Gastroesophageal sphincter (tissue), 3 donors: Measurements from ENCODE around the gene MED7.

ENCODE experiments used
- EP300 ChIP-seq: sonication (generic); formaldehyde crosslinking; IDR thresholded peaks from one replicate; pipeline ENCODE4 v1.6.1; 2017; ENCODE audit warnings: antibody characterized with exemption, mild to moderate bottlenecking
- POLR2AphosphoS5 ChIP-seq: sonication (generic); formaldehyde crosslinking; IDR thresholded peaks from one replicate; pipeline ENCODE4 v1.6.1; 2017; ENCODE audit warnings: antibody characterized with exemption
- TF ChIP-seq, protein P1 (sequence below), 4 experiments: fragments of 200-600 bp in 2 of 4; fragments of 450-650 bp in 2 of 4; sonication (generic) in 1 of 4; IDR thresholded peaks; one replicate each; pipeline ENCODE4 v1.5.1; 2017 to 2019; ENCODE audit warnings: antibody characterized with exemption in 4 of 4, mild to moderate bottlenecking in 2 of 4, moderate library complexity in 2 of 4

GRCh38 chr5:157142317-157143126 is at the start of gene MED7:
- TF ChIP-seq EP300 = no peak
- TF ChIP-seq, protein P1, sequence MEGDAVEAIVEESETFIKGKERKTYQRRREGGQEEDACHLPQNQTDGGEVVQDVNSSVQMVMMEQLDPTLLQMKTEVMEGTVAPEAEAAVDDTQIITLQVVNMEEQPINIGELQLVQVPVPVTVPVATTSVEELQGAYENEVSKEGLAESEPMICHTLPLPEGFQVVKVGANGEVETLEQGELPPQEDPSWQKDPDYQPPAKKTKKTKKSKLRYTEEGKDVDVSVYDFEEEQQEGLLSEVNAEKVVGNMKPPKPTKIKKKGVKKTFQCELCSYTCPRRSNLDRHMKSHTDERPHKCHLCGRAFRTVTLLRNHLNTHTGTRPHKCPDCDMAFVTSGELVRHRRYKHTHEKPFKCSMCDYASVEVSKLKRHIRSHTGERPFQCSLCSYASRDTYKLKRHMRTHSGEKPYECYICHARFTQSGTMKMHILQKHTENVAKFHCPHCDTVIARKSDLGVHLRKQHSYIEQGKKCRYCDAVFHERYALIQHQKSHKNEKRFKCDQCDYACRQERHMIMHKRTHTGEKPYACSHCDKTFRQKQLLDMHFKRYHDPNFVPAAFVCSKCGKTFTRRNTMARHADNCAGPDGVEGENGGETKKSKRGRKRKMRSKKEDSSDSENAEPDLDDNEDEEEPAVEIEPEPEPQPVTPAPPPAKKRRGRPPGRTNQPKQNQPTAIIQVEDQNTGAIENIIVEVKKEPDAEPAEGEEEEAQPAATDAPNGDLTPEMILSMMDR (IDR thresholded peaks at IDR 0.05) = no peak
- peak; percentile 95 for TF ChIP-seq POLR2AphosphoS5
